Measurements from ENCODE around the gene ROBO4.

GRCh38 chr11:124875401-124875800 is 22.3 kb downstream of the ROBO4 start:
- no peak for TF ChIP-seq CTCF (IDR thresholded peaks at IDR 0.05)
- TF ChIP-seq POLR2A (IDR thresholded peaks at IDR 0.05), result no peak
- no peak for TF ChIP-seq POLR2AphosphoS5 (IDR thresholded peaks at IDR 0.05)
- no peak for TF ChIP-seq EP300 (IDR thresholded peaks at IDR 0.05; ENCODE audit: low read depth)
